Measurements from ENCODE around the gene ZFR2. TPM values are rescaled to one million over a fixed set of nuclear protein-coding genes. Genes with fewer than 3 reads are reported as not detected.

Gene ZFR2
- polyA plus RNA-seq, 2 of the 4 experiments (the other 2 are of a cell fraction) = 0.14 to 0.30 TPM

DNA sequence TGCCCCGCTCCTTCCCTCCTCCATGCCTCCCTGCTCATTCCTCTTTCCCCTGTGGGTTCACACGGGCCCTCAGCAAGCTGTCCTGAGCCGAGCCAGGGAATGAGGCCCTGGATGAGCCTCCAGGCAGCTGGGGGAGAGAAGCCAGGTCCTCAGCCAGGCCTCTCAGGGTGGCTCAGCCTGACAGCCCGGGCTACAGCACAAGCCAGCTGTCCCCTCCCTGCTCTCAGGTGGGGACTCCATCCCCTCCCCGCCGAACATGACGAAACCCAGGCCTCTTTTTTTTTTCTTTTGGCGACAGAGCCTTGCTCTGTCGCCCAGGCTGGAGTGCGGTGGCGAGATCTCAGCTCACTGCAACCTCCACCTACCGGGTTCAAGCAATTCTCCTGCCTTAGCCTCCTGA lies 42.7 kb downstream of the ZFR2 start (continued):
- TF ChIP-seq, protein P1, sequence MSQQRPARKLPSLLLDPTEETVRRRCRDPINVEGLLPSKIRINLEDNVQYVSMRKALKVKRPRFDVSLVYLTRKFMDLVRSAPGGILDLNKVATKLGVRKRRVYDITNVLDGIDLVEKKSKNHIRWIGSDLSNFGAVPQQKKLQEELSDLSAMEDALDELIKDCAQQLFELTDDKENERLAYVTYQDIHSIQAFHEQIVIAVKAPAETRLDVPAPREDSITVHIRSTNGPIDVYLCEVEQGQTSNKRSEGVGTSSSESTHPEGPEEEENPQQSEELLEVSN (IDR thresholded peaks at IDR 0.05; ENCODE audit: borderline replicate concordance, low read depth) = no peak
- TF ChIP-seq, protein P2, sequence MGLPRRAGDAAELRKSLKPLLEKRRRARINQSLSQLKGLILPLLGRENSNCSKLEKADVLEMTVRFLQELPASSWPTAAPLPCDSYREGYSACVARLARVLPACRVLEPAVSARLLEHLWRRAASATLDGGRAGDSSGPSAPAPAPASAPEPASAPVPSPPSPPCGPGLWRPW (IDR thresholded peaks at IDR 0.05) = no peak
- TF ChIP-seq ZFP36 (IDR thresholded peaks at IDR 0.05; ENCODE audit: borderline replicate concordance, partially characterized antibody) (no peak), TFCP2L1 (CRISPR knock-in tag; IDR thresholded peaks at IDR 0.05) (no peak), RNF2 (IDR thresholded peaks at IDR 0.05; ENCODE audit: borderline replicate concordance, low read depth) (no peak), RFX5 (IDR thresholded peaks at IDR 0.05) (no peak), RAD21 (conservative IDR thresholded peaks at IDR 0.05 in 1 of 2, IDR thresholded peaks at IDR 0.05 in 1 of 2) (no peak), BHLHE40 (IDR thresholded peaks at IDR 0.05; ENCODE audit: low read depth, low read length) (no peak)
- TF ChIP-seq, protein P3, sequence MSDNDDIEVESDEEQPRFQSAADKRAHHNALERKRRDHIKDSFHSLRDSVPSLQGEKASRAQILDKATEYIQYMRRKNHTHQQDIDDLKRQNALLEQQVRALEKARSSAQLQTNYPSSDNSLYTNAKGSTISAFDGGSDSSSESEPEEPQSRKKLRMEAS (IDR thresholded peaks at IDR 0.05) = no peak

DNA sequence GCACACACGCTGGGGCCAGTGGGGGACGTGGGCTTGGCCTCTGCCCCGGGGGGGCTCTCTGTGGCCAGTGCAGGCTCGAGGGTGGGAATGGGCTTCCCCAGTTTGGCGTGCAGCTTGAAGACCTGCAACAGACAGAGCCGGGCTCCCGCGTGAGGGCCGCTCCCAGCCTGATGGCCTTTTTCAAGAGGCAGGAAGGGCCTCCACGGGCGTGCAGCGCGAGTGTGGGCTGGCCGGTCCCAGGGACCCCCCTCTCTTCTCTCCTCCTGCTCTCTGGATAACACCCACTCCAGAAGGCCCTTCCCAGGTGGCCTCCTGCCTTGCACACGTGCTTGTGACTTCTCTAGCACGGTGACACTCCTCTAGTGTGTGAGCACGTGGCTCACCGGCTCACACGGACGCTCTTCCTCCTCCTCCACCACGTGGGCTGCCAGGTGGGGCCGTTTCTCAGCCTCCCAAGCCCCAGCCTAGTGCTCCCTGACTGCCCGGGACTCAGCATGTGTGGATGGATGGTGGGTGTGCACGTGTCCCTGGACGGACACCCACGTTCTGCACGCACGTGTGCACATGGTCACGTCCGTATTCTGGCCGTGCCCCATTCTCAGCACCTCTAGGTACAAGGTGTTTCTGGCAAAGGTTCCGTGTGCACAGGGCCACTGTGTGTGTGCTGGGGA lies 43.4 kb downstream of the ZFR2 start:
- Histone ChIP-seq H3K27ac (no peak overlapping the region), H3K4me1 (0 out of 3 replicates have a peak, but pooled peaks cover 4% of the 10 kb centered on the region), H3K4me2 (no peak overlapping the region), H3K9me3 (no peaks in the 10 kb centered on the region), H3K4me3 (no peak overlapping the region)
- DNase-seq (ENCODE audit: low read depth in 1 of 2, low spot score in 1 of 2) = no peak
- POLR2A ChIA-PET = no interaction called here
- CTCF ChIA-PET = interaction anchor here (0.6 kb wide), 1 partner anchor 325 kb away, joined by 3 read pairs; no protein-coding TSS in a partner anchor
- no peak for TF ChIP-seq SREBF2 (IDR thresholded peaks at IDR 0.05)
- ATAC-seq = no peak
- WGBS (ENCODE audit: missing lambda C conversion rate) = 78% methylated on average over 19 of the region's 32 CpGs
- no peak for FAIRE-seq

DNA sequence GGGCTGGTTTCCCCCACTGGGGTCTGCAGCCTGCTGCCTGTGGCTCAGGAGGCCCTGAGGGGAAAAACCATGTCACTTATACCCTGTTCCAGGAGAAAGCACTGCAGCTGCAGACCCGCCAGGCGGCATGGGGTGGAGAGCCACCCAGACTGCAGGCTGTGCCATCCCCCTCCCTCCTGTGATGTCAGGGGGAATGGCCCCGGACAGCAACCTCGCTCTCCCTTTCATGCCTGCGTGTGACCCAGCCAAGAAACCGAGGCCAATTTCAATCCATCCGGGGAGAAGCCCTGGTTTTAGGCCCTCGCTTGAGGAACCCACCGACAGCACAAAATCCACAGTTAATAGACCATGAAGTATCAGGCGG lies 45.5 kb downstream of the ZFR2 start:
- WGBS (ENCODE audit: missing lambda C conversion rate) = 81% methylated on average over 6 of the region's 10 CpGs
- no peak overlapping the region for H3K27ac ChIP-seq
- no peak overlapping the region for H3K4me2 ChIP-seq
- no peak overlapping the region for H3K4me3 ChIP-seq
- FAIRE-seq (no peak), ATAC-seq (no peak), DNase-seq (ENCODE audit: low read depth in 1 of 2, low spot score in 1 of 2) (no peak)
- TF ChIP-seq RARB (CRISPR knock-in tag; IDR thresholded peaks at IDR 0.05) (no peak), HDAC2 (IDR thresholded peaks at IDR 0.05) (no peak), RFX5 (IDR thresholded peaks at IDR 0.05) (no peak), ZC3H11A (IDR thresholded peaks at IDR 0.05) (no peak), SMC3 (IDR thresholded peaks at IDR 0.05) (no peak), KDM5A (IDR thresholded peaks at IDR 0.05) (no peak), MAFK (IDR thresholded peaks at IDR 0.05; ENCODE audit: partially characterized antibody) (no peak), TFCP2L1 (CRISPR knock-in tag; IDR thresholded peaks at IDR 0.05) (no peak), CBX2 (IDR thresholded peaks at IDR 0.05; ENCODE audit: borderline replicate concordance, low read depth) (no peak), PHF8 (IDR thresholded peaks at IDR 0.05; ENCODE audit: borderline replicate concordance, low read depth) (no peak), EP300 (IDR thresholded peaks at IDR 0.05) (no peak), CHD4 (IDR thresholded peaks at IDR 0.05; ENCODE audit: borderline replicate concordance) (no peak)
- TF ChIP-seq, protein P4, sequence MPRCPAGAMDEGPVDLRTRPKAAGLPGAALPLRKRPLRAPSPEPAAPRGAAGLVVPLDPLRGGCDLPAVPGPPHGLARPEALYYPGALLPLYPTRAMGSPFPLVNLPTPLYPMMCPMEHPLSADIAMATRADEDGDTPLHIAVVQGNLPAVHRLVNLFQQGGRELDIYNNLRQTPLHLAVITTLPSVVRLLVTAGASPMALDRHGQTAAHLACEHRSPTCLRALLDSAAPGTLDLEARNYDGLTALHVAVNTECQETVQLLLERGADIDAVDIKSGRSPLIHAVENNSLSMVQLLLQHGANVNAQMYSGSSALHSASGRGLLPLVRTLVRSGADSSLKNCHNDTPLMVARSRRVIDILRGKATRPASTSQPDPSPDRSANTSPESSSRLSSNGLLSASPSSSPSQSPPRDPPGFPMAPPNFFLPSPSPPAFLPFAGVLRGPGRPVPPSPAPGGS (IDR thresholded peaks at IDR 0.05) = no peak
- TF ChIP-seq, protein P5, sequence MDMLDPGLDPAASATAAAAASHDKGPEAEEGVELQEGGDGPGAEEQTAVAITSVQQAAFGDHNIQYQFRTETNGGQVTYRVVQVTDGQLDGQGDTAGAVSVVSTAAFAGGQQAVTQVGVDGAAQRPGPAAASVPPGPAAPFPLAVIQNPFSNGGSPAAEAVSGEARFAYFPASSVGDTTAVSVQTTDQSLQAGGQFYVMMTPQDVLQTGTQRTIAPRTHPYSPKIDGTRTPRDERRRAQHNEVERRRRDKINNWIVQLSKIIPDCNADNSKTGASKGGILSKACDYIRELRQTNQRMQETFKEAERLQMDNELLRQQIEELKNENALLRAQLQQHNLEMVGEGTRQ (IDR thresholded peaks at IDR 0.05) = no peak
- TF ChIP-seq, protein P1 (IDR thresholded peaks at IDR 0.05; ENCODE audit: borderline replicate concordance, low read depth) = no peak
- TF ChIP-seq, protein P2 (IDR thresholded peaks at IDR 0.05) = no peak
- TF ChIP-seq, protein P6, sequence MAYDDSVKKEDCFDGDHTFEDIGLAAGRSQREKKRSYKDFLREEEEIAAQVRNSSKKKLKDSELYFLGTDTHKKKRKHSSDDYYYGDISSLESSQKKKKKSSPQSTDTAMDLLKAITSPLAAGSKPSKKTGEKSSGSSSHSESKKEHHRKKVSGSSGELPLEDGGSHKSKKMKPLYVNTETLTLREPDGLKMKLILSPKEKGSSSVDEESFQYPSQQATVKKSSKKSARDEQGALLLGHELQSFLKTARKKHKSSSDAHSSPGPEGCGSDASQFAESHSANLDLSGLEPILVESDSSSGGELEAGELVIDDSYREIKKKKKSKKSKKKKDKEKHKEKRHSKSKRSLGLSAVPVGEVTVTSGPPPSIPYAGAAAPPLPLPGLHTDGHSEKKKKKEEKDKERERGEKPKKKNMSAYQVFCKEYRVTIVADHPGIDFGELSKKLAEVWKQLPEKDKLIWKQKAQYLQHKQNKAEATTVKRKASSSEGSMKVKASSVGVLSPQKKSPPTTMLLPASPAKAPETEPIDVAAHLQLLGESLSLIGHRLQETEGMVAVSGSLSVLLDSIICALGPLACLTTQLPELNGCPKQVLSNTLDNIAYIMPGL (CRISPR knock-in tag; IDR thresholded peaks at IDR 0.05; ENCODE audit: borderline replicate concordance) = no peak
- POLR2A ChIA-PET = no interaction called here
- CTCF ChIA-PET = interaction anchor here (0.6 to 3.0 kb wide), 7 partner anchors 11 to 316 kb away, joined by 3 to 25 read pairs (median 3); no protein-coding TSS in a partner anchor
- H3K4me1 ChIP-seq = 0 out of 3 replicates have a peak, but pooled peaks cover 4% of the 10 kb centered on the region
- H3K9me3 ChIP-seq = no peaks in the 10 kb centered on the region
